Effector memory CD8-positive, alpha-beta T cell (primary cell): Measurements from ENCODE around the gene CYREN.
"Not testable (repeated sequence)": the region's sequence is repeated elsewhere in the genome, so short reads cannot be mapped to it uniquely, and the experiment has no call there.

Experiments used
- ATAC-seq: fragments of 150-1000 bp; cut with Tn5 transposase; replicated peaks from 2 replicates; pipeline ENCODE4 v1.10.0; 2021; ENCODE audit warnings: mild to moderate bottlenecking, moderate library complexity
- DNase-seq, 3 experiments: peaks; one replicate each; pipeline ENCODE4 v3.0.0; 2021
- H3K27ac Mint-ChIP-seq, 2 donors: one replicate each; pipeline ENCODE4 v1.8.0; 2022; ENCODE audit warnings: mild to moderate bottlenecking in 2 of 2, mixed read lengths in 2 of 2, moderate library complexity in 2 of 2
- H3K27me3 Mint-ChIP-seq, 2 donors: one replicate each; pipeline ENCODE4 v1.8.0; 2022; ENCODE audit warnings: mixed read lengths in 2 of 2
- H3K36me3 Mint-ChIP-seq: one replicate; pipeline ENCODE4 v1.8.0; 2022; ENCODE audit warnings: mild to moderate bottlenecking, moderate library complexity, mixed read lengths; ENCODE audit not compliant: insufficient read depth
- H3K4me1 Mint-ChIP-seq, 2 donors: one replicate each; pipeline ENCODE4 v1.8.0; 2022; ENCODE audit warnings: low read depth in 2 of 2, mixed read lengths in 2 of 2
- H3K4me3 Mint-ChIP-seq, 2 donors: one replicate each; pipeline ENCODE4 v1.8.0; 2022; ENCODE audit warnings: mild to moderate bottlenecking in 2 of 2, mixed read lengths in 2 of 2, moderate library complexity in 2 of 2
- H3K9me3 Mint-ChIP-seq, 2 donors: one replicate each; pipeline ENCODE4 v1.8.0; 2022; ENCODE audit warnings: mixed read lengths in 2 of 2

The CYREN gene

GRCh38 chr7:135180122-135180521 is 9.6 kb upstream of the CYREN start:
- no peak overlapping the region for H3K4me3 Mint-ChIP-seq
- no peaks in the 10 kb centered on the region for H3K27me3 Mint-ChIP-seq
- H3K27ac Mint-ChIP-seq = no peak overlapping the region
- H3K36me3 Mint-ChIP-seq = peaks cover 16% of the 10 kb centered on the region
- peaks cover 0 to 4% of the 10 kb centered on the region in 2 donors for H3K9me3 Mint-ChIP-seq
- no peak for DNase-seq
- no peaks in the 10 kb centered on the region for H3K4me1 Mint-ChIP-seq
- ATAC-seq = no peak

GRCh38 chr7:135179321-135179925 is 8.9 kb upstream of the CYREN start:
- DNase-seq (no peak), ATAC-seq (no peak)
- H3K4me1 Mint-ChIP-seq = no peaks in the 10 kb centered on the region
- peaks cover 0 to 4% of the 10 kb centered on the region in 2 donors for H3K9me3 Mint-ChIP-seq
- H3K27ac Mint-ChIP-seq = no peak overlapping the region
- H3K4me3 Mint-ChIP-seq = no peak overlapping the region
- peaks cover 11% of the 10 kb centered on the region for H3K36me3 Mint-ChIP-seq
- no peaks in the 10 kb centered on the region for H3K27me3 Mint-ChIP-seq

- ATAC-seq (no peak), DNase-seq (no peak)
- H3K27ac Mint-ChIP-seq = no peak overlapping the region
- H3K36me3 Mint-ChIP-seq = peaks cover 11% of the 10 kb centered on the region
- no peak overlapping the region for H3K4me3 Mint-ChIP-seq
- no peaks in the 10 kb centered on the region for H3K27me3 Mint-ChIP-seq
- no peaks in the 10 kb centered on the region for H3K4me1 Mint-ChIP-seq
- peaks cover 0 to 4% of the 10 kb centered on the region in 2 donors for H3K9me3 Mint-ChIP-seq
These were observed 7.9 kb upstream of the CYREN start for GRCh38 chr7:135178364-135178763.

GRCh38 chr7:135177028-135177696 is 6.7 kb upstream of the CYREN start:
- H3K27me3 Mint-ChIP-seq = no peaks in the 10 kb centered on the region
- no peaks in the 10 kb centered on the region for H3K9me3 Mint-ChIP-seq
- ATAC-seq (no peak), DNase-seq (no peak)
- no peak overlapping the region for H3K27ac Mint-ChIP-seq
- no peak overlapping the region for H3K4me3 Mint-ChIP-seq
- peaks cover 0 to 2% of the 10 kb centered on the region in 2 donors for H3K4me1 Mint-ChIP-seq
- H3K36me3 Mint-ChIP-seq = peaks cover 7% of the 10 kb centered on the region

- Mint-ChIP-seq H3K27me3 (no peaks in the 10 kb centered on the region), H3K27ac (no peak overlapping the region), H3K4me1 (peaks cover 4% of the 10 kb centered on the region in 2 donors), H3K36me3 (peaks cover under 1% of the 10 kb centered on the region), H3K4me3 (no peak overlapping the region), H3K9me3 (no peaks in the 10 kb centered on the region)
- DNase-seq (no peak), ATAC-seq (no peak)
These were observed 5.4 kb upstream of the CYREN start for GRCh38 chr7:135175931-135176330.

GRCh38 chr7:135174941-135175340 is 4.4 kb upstream of the CYREN start:
- Mint-ChIP-seq H3K4me1 (peaks cover 7% of the 10 kb centered on the region in 2 donors), H3K36me3 (peaks cover 5% of the 10 kb centered on the region)

GRCh38 chr7:135173916-135174315 is 3.4 kb upstream of the CYREN start:
- H3K36me3 Mint-ChIP-seq = peaks cover 15% of the 10 kb centered on the region
- not testable (repeated sequence) for H3K27ac Mint-ChIP-seq, H3K27me3 Mint-ChIP-seq, DNase-seq, H3K4me3 Mint-ChIP-seq, H3K9me3 Mint-ChIP-seq, ATAC-seq
- peaks cover 17 to 18% of the 10 kb centered on the region in 2 donors for H3K4me1 Mint-ChIP-seq

More at GRCh38 chr7:135174941-135175340, 4.4 kb upstream of the CYREN start:
- no peak for DNase-seq
- no peak for ATAC-seq
- no peak overlapping the region for H3K4me3 Mint-ChIP-seq
- H3K27ac Mint-ChIP-seq = no peak overlapping the region
- H3K9me3 Mint-ChIP-seq = no peaks in the 10 kb centered on the region
- no peaks in the 10 kb centered on the region for H3K27me3 Mint-ChIP-seq

GRCh38 chr7:135171581-135172291 is 1.2 kb upstream of the CYREN start:
- not testable (repeated sequence) for ATAC-seq, H3K9me3 Mint-ChIP-seq, H3K27me3 Mint-ChIP-seq, DNase-seq
- H3K36me3 Mint-ChIP-seq = peaks cover 34% of the 10 kb centered on the region
- H3K27ac Mint-ChIP-seq = peak overlapping the region; percentile 96
- peaks cover 34 to 35% of the 10 kb centered on the region in 2 donors for H3K4me1 Mint-ChIP-seq
- H3K4me3 Mint-ChIP-seq = peak overlapping the region; percentile 88 to 94

GRCh38 chr7:135170998-135171481 is 533 bp upstream of the CYREN start:
- H3K4me3 Mint-ChIP-seq = peak overlapping the region; percentile 88 to 94
- not testable (repeated sequence) for ATAC-seq, H3K9me3 Mint-ChIP-seq, H3K27me3 Mint-ChIP-seq, DNase-seq
- peaks cover 34 to 39% of the 10 kb centered on the region in 2 donors for H3K4me1 Mint-ChIP-seq
- peak overlapping the region; percentile 96 for H3K27ac Mint-ChIP-seq
- H3K36me3 Mint-ChIP-seq = peaks cover 39% of the 10 kb centered on the region

GRCh38 chr7:135169964-135170273 is 588 bp downstream of the CYREN start:
- peak overlapping the region; percentile 88 to 94 for H3K4me3 Mint-ChIP-seq
- H3K36me3 Mint-ChIP-seq = peaks cover 49% of the 10 kb centered on the region
- peak overlapping the region; percentile 96 for H3K27ac Mint-ChIP-seq
- no peaks in the 10 kb centered on the region for H3K27me3 Mint-ChIP-seq
- peaks cover 37 to 39% of the 10 kb centered on the region in 2 donors for H3K4me1 Mint-ChIP-seq
- DNase-seq = no peak
- no peaks in the 10 kb centered on the region for H3K9me3 Mint-ChIP-seq
- no peak for ATAC-seq

GRCh38 chr7:135169141-135169963 is 1.2 kb downstream of the CYREN start:
- Mint-ChIP-seq H3K36me3 (peaks cover 51% of the 10 kb centered on the region), H3K27ac (peak overlapping the region; percentile 96), H3K27me3 (no peaks in the 10 kb centered on the region), H3K4me3 (peak overlapping the region; percentile 88 to 94), H3K4me1 (peaks cover 37 to 39% of the 10 kb centered on the region in 2 donors), H3K9me3 (no peaks in the 10 kb centered on the region)
- DNase-seq (peak; percentile 40 to 44 (median 44)), ATAC-seq (peak; percentile 34)

GRCh38 chr7:135168489-135169140 is 1.9 kb downstream of the CYREN start:
- H3K4me1 Mint-ChIP-seq = peaks cover 41 to 45% of the 10 kb centered on the region in 2 donors
- peaks cover 57% of the 10 kb centered on the region for H3K36me3 Mint-ChIP-seq

More at GRCh38 chr7:135168489-135169140, 1.9 kb downstream of the CYREN start:
- Mint-ChIP-seq H3K9me3 (no peaks in the 10 kb centered on the region), H3K27ac (peak overlapping the region; percentile 96), H3K27me3 (no peaks in the 10 kb centered on the region), H3K4me3 (peak overlapping the region; percentile 88 to 94)
- no peak for DNase-seq
- no peak for ATAC-seq
